Endothelial cell of umbilical vein (primary cell): ENCODE results near the gene SLC34A1. TPM values are rescaled to one million over a fixed set of nuclear protein-coding genes. Genes with fewer than 3 reads are reported as not detected.

ENCODE experiments used
- BruUV-seq: library from RNA; stranded (reverse); fragments of 400-500 nt; replicated peaks from 2 replicates; lab custom pipeline; 2021; lab: Mats Ljungman, UMichigan
- CTCF ChIA-PET: fragments of 300-600, 350-600 bp; sonication (Branson Sonifier 250); formaldehyde crosslinking; loops from one replicate; lab custom pipeline; 2021; ENCODE audit warnings: antibody characterized with exemption, inconsistent platforms; lab: Charles Lee
- POLR2A ChIA-PET: fragments of 300-600, 350-600 bp; sonication (Branson Sonifier 250); formaldehyde crosslinking; loops from one replicate; lab custom pipeline; 2021; ENCODE audit warnings: antibody characterized with exemption, inconsistent platforms; lab: Charles Lee
- DNase-seq: peaks from one replicate; pipeline ENCODE4 v3.0.0-alpha.2; 2011; ENCODE audit warnings: low read depth, low spot score
- FAIRE-seq: peaks from 2 replicates; lab custom pipeline; 2011; peaks lifted over from hg19 to GRCh38; lab: Jason Lieb, UNC
- H2AFZ ChIP-seq: 2 replicates; pipeline ENCODE4 v1.6.0; 2012; ENCODE audit warnings: low read depth, low read length, control low read depth, inconsistent platforms
- H3K27ac ChIP-seq: 2 replicates; pipeline ENCODE4 v1.5.1; 2011; ENCODE audit warnings: low read depth, mild to moderate bottlenecking, control low read depth, low read length, moderate library complexity; ENCODE audit not compliant: insufficient read depth
- H3K27me3 ChIP-seq, 2 experiments: 2 replicates each; pipeline versions ENCODE4 v1.6.0 to v1.6.1; 2011; ENCODE audit warnings: low read length in 2 of 2, mixed read lengths in 1 of 2; ENCODE audit not compliant: control insufficient read depth in 2 of 2, insufficient read depth in 2 of 2
- H3K36me3 ChIP-seq, 2 experiments: 2 replicates in 1 of 2; 3 replicates in 1 of 2; pipeline ENCODE4 v1.5.1; 2011; ENCODE audit warnings: low read length in 2 of 2, mild to moderate bottlenecking in 1 of 2, moderate library complexity in 1 of 2; ENCODE audit not compliant: control insufficient read depth in 2 of 2, insufficient read depth in 2 of 2; ENCODE audit errors: extremely low read depth in 1 of 2
- H3K4me1 ChIP-seq: 3 replicates; pipeline ENCODE4 v1.5.1; 2011; ENCODE audit warnings: mild to moderate bottlenecking, low read length; ENCODE audit not compliant: control insufficient read depth, insufficient read depth; ENCODE audit errors: extremely low read depth
- H3K4me2 ChIP-seq: 2 replicates; pipeline ENCODE4 v1.6.1; 2011; ENCODE audit warnings: low read length, control low read depth, mixed read lengths; ENCODE audit not compliant: insufficient read depth
- H3K4me3 ChIP-seq, 3 experiments: fragments of 200-600 bp in 1 of 3; sonication (generic), shearing (Covaris generic) in 1 of 3; replicated peaks in 1 of 3; 2 replicates each; pipeline ENCODE4 v1.5.1; 2011 to 2016; ENCODE audit warnings: control low read depth in 3 of 3, low read length in 3 of 3, mild to moderate bottlenecking in 2 of 3, inconsistent platforms in 1 of 3, low read depth in 1 of 3, moderate library complexity in 1 of 3; ENCODE audit not compliant: insufficient read depth in 1 of 3
- H3K79me2 ChIP-seq: 2 replicates; pipeline ENCODE4 v1.6.0; 2012; ENCODE audit warnings: low read length, inconsistent platforms; ENCODE audit not compliant: control insufficient read depth, insufficient read depth
- H3K9ac ChIP-seq: replicated peaks from 2 replicates; pipeline ENCODE3; 2011; ENCODE audit warnings: low read length, control low read depth; ENCODE audit not compliant: insufficient read depth; ENCODE audit errors: extremely low read depth
- H3K9me1 ChIP-seq: replicated peaks from 3 replicates; pipeline ENCODE4 v1.6.0; 2011; ENCODE audit warnings: mild to moderate bottlenecking, low read length; ENCODE audit not compliant: control insufficient read depth, insufficient read depth; ENCODE audit errors: extremely low read depth
- H3K9me3 ChIP-seq: replicated peaks from 2 replicates; pipeline ENCODE4 v1.5.1; 2012; ENCODE audit warnings: low read length, inconsistent platforms; ENCODE audit not compliant: control insufficient read depth, insufficient read depth
- H4K20me1 ChIP-seq: replicated peaks from 2 replicates; pipeline ENCODE3; 2011; ENCODE audit warnings: mild to moderate bottlenecking, low read length; ENCODE audit not compliant: control insufficient read depth, insufficient read depth; ENCODE audit errors: extremely low read depth
- EZH2 ChIP-seq: IDR thresholded peaks from 2 replicates; pipeline ENCODE4 v1.6.1; 2012; ENCODE audit warnings: borderline replicate concordance, low read depth, mild to moderate bottlenecking, moderate library complexity, low read length, inconsistent platforms; ENCODE audit not compliant: severe bottlenecking
- FOS ChIP-seq: IDR thresholded peaks from 2 replicates; pipeline ENCODE4 v1.6.1; 2011; ENCODE audit warnings: mild to moderate bottlenecking, low read length, moderate library complexity, borderline replicate concordance; ENCODE audit not compliant: insufficient read depth
- GATA2 ChIP-seq: IDR thresholded peaks from 2 replicates; pipeline ENCODE4 v1.7.0; 2011; ENCODE audit warnings: low read depth, mild to moderate bottlenecking, moderate library complexity, mixed read lengths, low read length; ENCODE audit not compliant: insufficient read length, insufficient read depth
- JUN ChIP-seq: IDR thresholded peaks from 2 replicates; pipeline ENCODE4 v1.6.1; 2011; ENCODE audit warnings: borderline replicate concordance, low read depth; ENCODE audit not compliant: insufficient read length, insufficient read depth
- MYC ChIP-seq: IDR thresholded peaks from one replicate; pipeline ENCODE4 v1.6.1; 2011; ENCODE audit warnings: mild to moderate bottlenecking, low read depth, low read length
- POLR2A ChIP-seq: IDR thresholded peaks from 2 replicates; pipeline ENCODE4 v1.6.1; 2012; ENCODE audit warnings: low read depth, mild to moderate bottlenecking, control low read depth, low read length
- POLR2AphosphoS5 ChIP-seq: IDR thresholded peaks from 2 replicates; pipeline ENCODE4 v1.6.1; 2012; ENCODE audit warnings: low read depth, mild to moderate bottlenecking, control low read depth, low read length, moderate library complexity; ENCODE audit not compliant: insufficient read depth
- dilution Hi-C: fragments of 300-500 bp; cut with MboI; formaldehyde crosslinking; loops from one replicate; pipeline ENCODE4 v1.15.0; 2019; ENCODE audit warnings: low sequenced_read_pairs; ENCODE audit not compliant: extremely low pct_ligation_motif_present
- intact Hi-C: fragments of 100-400 bp; cut with micrococcal nuclease; formaldehyde crosslinking; loops from one replicate; pipeline ENCODE4 v1.10.0; 2022
- polyA plus RNA-seq, 4 experiments: library from polyadenylated mRNA; depleted of rRNA in 3 of 4; stranded (reverse) in 3 of 4; unstranded in 1 of 4; fragments of >200 nt; gene quantifications; 2 replicates each; pipeline versions ENCODE4 v1.2.1 to v1.2.3, GENCODE V29; 2011 to 2012; ENCODE audit warnings: missing spikeins in 1 of 4
- total RNA-seq: library from RNA; stranded (reverse); gene quantifications from 2 replicates; pipeline ENCODE4 v1.2.3, GENCODE V29; 2021
- TF ChIP-seq, protein P1 (sequence below): IDR thresholded peaks from 2 replicates; pipeline ENCODE4 v1.6.1; 2011; ENCODE audit not compliant: insufficient read depth, insufficient read length
- TF ChIP-seq, protein P2 (sequence below), 2 donors: IDR thresholded peaks; 1 replicate in 1 of 2; 2 replicates in 1 of 2; pipeline ENCODE4 v1.5.1; 2011; ENCODE audit warnings: low read length in 2 of 2, mild to moderate bottlenecking in 2 of 2, moderate library complexity in 2 of 2, control low read depth in 1 of 2, inconsistent platforms in 1 of 2, low read depth in 1 of 2; ENCODE audit not compliant: insufficient read depth in 1 of 2; ENCODE audit errors: extremely low read depth in 1 of 2

Gene SLC34A1
- total and polyA plus RNA-seq, 2 donors (not counting 3 experiments of a cell fraction or from before 2014, with no cell fraction given) = not detected

DNA sequence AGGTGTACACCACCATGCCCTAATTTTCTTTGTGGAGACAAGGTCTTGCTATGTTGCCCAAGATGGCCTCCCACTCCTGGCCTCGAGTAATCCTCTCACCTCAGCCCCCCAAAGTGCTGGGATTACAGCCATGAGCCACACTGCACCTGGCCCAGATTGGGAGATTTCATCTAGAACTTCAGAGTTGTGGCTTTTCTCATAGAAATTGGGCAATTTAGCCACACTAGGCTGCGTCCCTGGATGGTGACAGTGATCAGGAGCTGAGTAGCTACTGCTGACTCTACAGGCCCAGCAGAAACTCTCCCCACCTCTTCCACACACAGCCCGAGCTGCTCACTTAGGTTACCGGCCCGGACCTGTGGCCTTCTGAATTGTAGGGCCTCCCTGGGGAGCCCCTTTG lies 8.5 kb downstream of the SLC34A1 start:
- Histone ChIP-seq H3K4me3 (no peak overlapping the region), H3K27ac (no peak overlapping the region), H3K4me2 (no peak overlapping the region), H3K9me1 (no peaks in the 10 kb centered on the region), H2AFZ (no peak overlapping the region), H3K79me2 (no peaks in the 10 kb centered on the region), H3K9ac (no peak overlapping the region), H4K20me1 (no peaks in the 10 kb centered on the region), H3K36me3 (no peaks in the 10 kb centered on the region), H3K27me3 (no peaks in the 10 kb centered on the region), H3K9me3 (no peaks in the 10 kb centered on the region), H3K4me1 (no peaks in the 10 kb centered on the region)
- FAIRE-seq (no peak), DNase-seq (no peak)
- dilution Hi-C loops (no loop called here), intact Hi-C loops (loop anchor here (5.0 kb wide), 1 partner anchor 280 kb away; no protein-coding TSS in a partner anchor)
- TF ChIP-seq, protein P1, sequence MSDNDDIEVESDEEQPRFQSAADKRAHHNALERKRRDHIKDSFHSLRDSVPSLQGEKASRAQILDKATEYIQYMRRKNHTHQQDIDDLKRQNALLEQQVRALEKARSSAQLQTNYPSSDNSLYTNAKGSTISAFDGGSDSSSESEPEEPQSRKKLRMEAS = no peak
- BruUV-seq = no TSS peak
- ChIA-PET CTCF (interaction anchor here (0.9 to 5.7 kb wide), 6 partner anchors 10 to 109 kb away, joined by 3 to 246 read pairs (median 4); partner anchors contain the start of gene PRR7), POLR2A (no interaction called here)

DNA sequence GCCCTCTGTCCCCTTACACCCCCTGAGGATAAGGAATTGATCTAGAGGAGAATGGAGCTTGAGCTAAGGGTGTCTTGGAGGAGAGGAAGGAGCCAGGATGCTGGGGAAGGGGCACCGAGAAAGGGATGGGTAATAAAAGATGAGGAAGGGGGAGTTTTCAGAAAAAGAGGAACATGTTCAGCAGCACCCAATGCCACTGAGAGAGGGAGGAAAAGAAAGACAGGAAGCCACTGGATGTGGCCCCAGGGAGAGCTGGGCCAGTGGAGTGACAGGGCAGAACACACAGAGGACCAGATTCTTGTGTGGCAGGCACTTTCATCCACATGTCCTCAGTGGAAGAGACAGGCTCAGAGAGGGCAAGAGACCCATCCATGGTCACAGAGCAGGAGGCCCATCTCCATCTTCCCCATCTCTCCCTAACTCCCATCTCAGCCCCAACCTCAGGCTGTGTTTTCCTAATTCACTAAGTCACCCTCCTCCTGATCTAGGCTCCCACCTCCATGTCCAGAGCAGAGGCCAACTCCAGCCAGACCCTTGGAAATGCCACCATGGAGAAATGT lies 9.1 kb downstream of the SLC34A1 start:
- BruUV-seq = no TSS peak
- ChIA-PET POLR2A (no interaction called here), CTCF (interaction anchor here (0.9 to 5.7 kb wide), 6 partner anchors 10 to 108 kb away, joined by 3 to 246 read pairs (median 4); partner anchors contain the start of gene PRR7)
- Histone ChIP-seq H3K36me3 (no peaks in the 10 kb centered on the region), H3K9ac (no peak overlapping the region), H3K4me1 (no peaks in the 10 kb centered on the region), H3K4me2 (no peak overlapping the region), H4K20me1 (no peaks in the 10 kb centered on the region), H3K79me2 (no peaks in the 10 kb centered on the region), H3K27ac (no peak overlapping the region), H3K9me3 (no peaks in the 10 kb centered on the region), H2AFZ (no peak overlapping the region), H3K9me1 (no peaks in the 10 kb centered on the region), H3K27me3 (no peaks in the 10 kb centered on the region), H3K4me3 (no peak overlapping the region)
- no peak for DNase-seq
- intact Hi-C loops = loop anchor here (5.0 kb wide), 1 partner anchor 281 kb away; no protein-coding TSS in a partner anchor
- no peak for FAIRE-seq
- dilution Hi-C loops = no loop called here
- TF ChIP-seq POLR2A = no peak
- TF ChIP-seq, protein P1 = no peak
- no peak for TF ChIP-seq FOS
- no peak for TF ChIP-seq JUN
- no peak for TF ChIP-seq MYC
- TF ChIP-seq, protein P2, sequence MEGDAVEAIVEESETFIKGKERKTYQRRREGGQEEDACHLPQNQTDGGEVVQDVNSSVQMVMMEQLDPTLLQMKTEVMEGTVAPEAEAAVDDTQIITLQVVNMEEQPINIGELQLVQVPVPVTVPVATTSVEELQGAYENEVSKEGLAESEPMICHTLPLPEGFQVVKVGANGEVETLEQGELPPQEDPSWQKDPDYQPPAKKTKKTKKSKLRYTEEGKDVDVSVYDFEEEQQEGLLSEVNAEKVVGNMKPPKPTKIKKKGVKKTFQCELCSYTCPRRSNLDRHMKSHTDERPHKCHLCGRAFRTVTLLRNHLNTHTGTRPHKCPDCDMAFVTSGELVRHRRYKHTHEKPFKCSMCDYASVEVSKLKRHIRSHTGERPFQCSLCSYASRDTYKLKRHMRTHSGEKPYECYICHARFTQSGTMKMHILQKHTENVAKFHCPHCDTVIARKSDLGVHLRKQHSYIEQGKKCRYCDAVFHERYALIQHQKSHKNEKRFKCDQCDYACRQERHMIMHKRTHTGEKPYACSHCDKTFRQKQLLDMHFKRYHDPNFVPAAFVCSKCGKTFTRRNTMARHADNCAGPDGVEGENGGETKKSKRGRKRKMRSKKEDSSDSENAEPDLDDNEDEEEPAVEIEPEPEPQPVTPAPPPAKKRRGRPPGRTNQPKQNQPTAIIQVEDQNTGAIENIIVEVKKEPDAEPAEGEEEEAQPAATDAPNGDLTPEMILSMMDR (IDR thresholded peaks at IDR 0.05; ENCODE audit: extremely low read depth in 1 of 2, insufficient read depth in 1 of 2, low read depth in 1 of 2, low read length in 2 of 2) = no peak
- no peak for TF ChIP-seq GATA2
- no peak for TF ChIP-seq POLR2AphosphoS5
- TF ChIP-seq EZH2 = no peak
